K562 (cell line): Measurements from ENCODE around the gene PITPNM3. TPM values are rescaled to one million over a fixed set of nuclear protein-coding genes. Genes with fewer than 3 reads are reported as not detected.

Source experiments
- ATAC-seq: fragments of 200-7000 bp; cut with Tn5 transposase; 3 replicates; pipeline ENCODE4 v1.9.1; 2020; ENCODE audit warnings: moderate library complexity
- BruUV-seq: library from RNA; stranded (reverse); fragments of 400-500 nt; replicated peaks from 2 replicates; lab custom pipeline; 2021; lab: Mats Ljungman, UMichigan
- CTCF ChIA-PET: fragments of 300-600 bp; formaldehyde crosslinking; extraction: SDS; loops from one replicate; lab custom pipeline; 2021; ENCODE audit warnings: low intra/inter-chr PET ratio; lab: Yijun Ruan, JAX
- POLR2A ChIA-PET: fragments of 300-600, 350-650 bp; sonication (Branson Sonifier 250); formaldehyde crosslinking; extraction: SDS; loops from one replicate; lab custom pipeline; 2021; ENCODE audit warnings: antibody characterized with exemption, inconsistent platforms; lab: Yijun Ruan, JAX
- DNase-seq, 4 experiments: peaks; one replicate each; pipeline versions ENCODE4 v3.0.0 to v3.0.0-alpha.2; 2011 to 2018; ENCODE audit warnings: low spot score in 3 of 4, mixed read lengths in 3 of 4; ENCODE audit errors: extremely low read depth in 1 of 4
- FAIRE-seq: peaks from 2 replicates; lab custom pipeline; 2011; peaks lifted over from hg19 to GRCh38; lab: Jason Lieb, UNC
- H2AFZ ChIP-seq: 2 replicates; pipeline ENCODE4 v1.6.0; 2011; ENCODE audit warnings: low read depth, low read length, control low read depth, inconsistent platforms
- H3K27ac ChIP-seq: fragments of 200-600 bp; 3 replicates; pipeline ENCODE4 v1.8.0; 2011; ENCODE audit warnings: low read depth, mild to moderate bottlenecking, control low read depth, inconsistent platforms, low read length, moderate library complexity, mixed read lengths; ENCODE audit errors: extremely low read depth
- H3K27me3 ChIP-seq, 2 experiments: fragments of 300-600 bp in 1 of 2; 2 replicates in 1 of 2; 3 replicates in 1 of 2; pipeline versions ENCODE4 v1.6.0 to v1.8.0; 2011; ENCODE audit warnings: inconsistent platforms in 2 of 2, low read length in 2 of 2, mild to moderate bottlenecking in 1 of 2, mixed read lengths in 1 of 2, moderate library complexity in 1 of 2; ENCODE audit not compliant: control insufficient read depth in 2 of 2, insufficient read depth in 2 of 2
- H3K36me3 ChIP-seq: fragments of 300-600 bp; 3 replicates; pipeline ENCODE4 v1.8.0; 2011; ENCODE audit warnings: mild to moderate bottlenecking, low read length, inconsistent platforms; ENCODE audit not compliant: control insufficient read depth, insufficient read depth
- H3K4me1 ChIP-seq, 2 experiments: fragments of 200-600 bp in 1 of 2; replicated peaks in 1 of 2; 2 replicates in 1 of 2; 3 replicates in 1 of 2; pipeline versions ENCODE4 v1.5.1 to v1.8.0; 2011; ENCODE audit warnings: inconsistent platforms in 2 of 2, low read length in 2 of 2, mild to moderate bottlenecking in 1 of 2, mixed read lengths in 1 of 2, moderate library complexity in 1 of 2; ENCODE audit not compliant: control insufficient read depth in 2 of 2, insufficient read depth in 2 of 2
- H3K4me2 ChIP-seq: 2 replicates; pipeline ENCODE4 v1.6.1; 2011; ENCODE audit warnings: low read length, control low read depth, inconsistent platforms, mixed read lengths; ENCODE audit not compliant: insufficient read depth
- H3K4me3 ChIP-seq: fragments of 200-600 bp; sonication (generic), shearing (Covaris generic); 2 replicates; pipeline ENCODE4 v1.5.1; 2016; ENCODE audit warnings: control low read depth, inconsistent platforms
- H3K79me2 ChIP-seq: fragments of 200-600 bp; 3 replicates; pipeline ENCODE4 v1.8.0; 2011; ENCODE audit warnings: low read length, inconsistent platforms; ENCODE audit not compliant: control insufficient read depth, insufficient read depth
- H3K9ac ChIP-seq, 2 experiments: 2 replicates each; pipeline versions ENCODE4 v1.6.0 to v1.6.1; 2011; ENCODE audit warnings: low read depth in 2 of 2, low read length in 2 of 2, control low read depth in 1 of 2, inconsistent platforms in 1 of 2, mild to moderate bottlenecking in 1 of 2, mixed read lengths in 1 of 2; ENCODE audit not compliant: insufficient read depth in 1 of 2
- H3K9me1 ChIP-seq: one replicate; pipeline ENCODE4 v1.6.0; 2011; ENCODE audit warnings: inconsistent platforms, mild to moderate bottlenecking, low read length, moderate library complexity; ENCODE audit not compliant: control insufficient read depth, insufficient read depth
- H3K9me3 ChIP-seq: replicated peaks from 2 replicates; pipeline ENCODE4 v1.5.1; 2011; ENCODE audit warnings: low read depth, low read length, inconsistent platforms; ENCODE audit not compliant: control insufficient read depth, insufficient read depth
- H4K20me1 ChIP-seq: replicated peaks from 2 replicates; pipeline ENCODE4 v1.6.1; 2011; ENCODE audit warnings: low read length, inconsistent platforms, mixed read lengths; ENCODE audit not compliant: control insufficient read depth, insufficient read depth
- GATAD2B ChIP-seq: fragments of 450-650 bp; IDR thresholded peaks from 2 replicates; pipeline ENCODE4 v1.6.1; 2017; ENCODE audit warnings: mild to moderate bottlenecking, borderline replicate concordance
- SMAD1 ChIP-seq: fragments of 150-350 bp; IDR thresholded peaks from 2 replicates; pipeline ENCODE4 v1.6.1; 2014; ENCODE audit warnings: low read length, low read depth; ENCODE audit not compliant: partially characterized antibody
- THRAP3 ChIP-seq: fragments of 450-650 bp; IDR thresholded peaks from 2 replicates; pipeline ENCODE4 v1.6.1; 2016; ENCODE audit warnings: mild to moderate bottlenecking, inconsistent platforms, borderline replicate concordance
- ZSCAN32 ChIP-seq: fragments of 450-650 bp; formaldehyde crosslinking; IDR thresholded peaks from 2 replicates; pipeline ENCODE4 v1.4.0; 2020; ENCODE audit warnings: mild to moderate bottlenecking, moderate library complexity
- WGBS: fragments of 100-300 bp; shearing (Covaris generic); methylation state at CpG from one replicate; pipeline ENCODE4 v1.1.6; 2016; ENCODE audit warnings: low coverage, mixed read lengths; ENCODE audit not compliant: insufficient coverage; ENCODE audit errors: missing lambda C conversion rate; 5-methylcytosine and 5-hydroxymethylcytosine counted together
- in situ Hi-C: fragments of 300-500 bp; cut with MboI; formaldehyde crosslinking; loops from 4 replicates; pipeline ENCODE4 v1.15.0; 2018; ENCODE audit warnings: inconsistent platforms, mixed read lengths
- intact Hi-C: fragments of 100-400 bp; cut with micrococcal nuclease; formaldehyde crosslinking; loops from 2 replicates; pipeline ENCODE4 v1.14.2; 2022
- polyA plus RNA-seq, 8 experiments: library from polyadenylated mRNA; depleted of rRNA in 4 of 8; stranded (reverse) in 5 of 8; unstranded in 3 of 8; fragments of >200 nt; fragmentation: Nextera tagmentation in 2 of 8; fragmentation: Illumina TruSeq in 1 of 8; extraction: Ambion mirVana in 2 of 8; extraction: Trizol in 1 of 8; gene quantifications; 2 replicates each; pipeline versions ENCODE4 v1.2.1 to v1.2.3, GENCODE V29; 2011 to 2014; ENCODE audit warnings: inconsistent platforms in 1 of 8, missing spikeins in 1 of 8
- total RNA-seq, 7 experiments: library from RNA; depleted of rRNA in 6 of 7; stranded (reverse); fragments of >200 nt in 6 of 7; fragmentation: Illumina TruSeq in 2 of 7; extraction: Trizol in 2 of 7; gene quantifications; 2 replicates each; pipeline versions ENCODE4 v1.2.1 to v1.2.3, GENCODE V29; 2011 to 2021; ENCODE audit warnings: low replicate concordance in 1 of 7
- TF ChIP-seq, protein P1 (sequence below): fragments of 450-650 bp; formaldehyde crosslinking; IDR thresholded peaks from 2 replicates; pipeline ENCODE4 v1.4.0; 2020; ENCODE audit warnings: mild to moderate bottlenecking, moderate library complexity
- TF ChIP-seq, protein P2 (sequence below): IDR thresholded peaks from 2 replicates; pipeline ENCODE4 v1.6.1; 2011; ENCODE audit not compliant: insufficient read length; ENCODE audit errors: extremely low read depth

Gene PITPNM3
- total and polyA plus RNA-seq, 9 of the 15 experiments (the other 6 are each of a cell fraction or from before 2014, with no cell fraction given): 0.14 to 0.38 (median 0.22) TPM; not detected in 2

GRCh38 chr17:6477831-6478383 is 78.4 kb downstream of the PITPNM3 start:
- in situ Hi-C loops: no loop called here
- FAIRE-seq: no peak

DNA sequence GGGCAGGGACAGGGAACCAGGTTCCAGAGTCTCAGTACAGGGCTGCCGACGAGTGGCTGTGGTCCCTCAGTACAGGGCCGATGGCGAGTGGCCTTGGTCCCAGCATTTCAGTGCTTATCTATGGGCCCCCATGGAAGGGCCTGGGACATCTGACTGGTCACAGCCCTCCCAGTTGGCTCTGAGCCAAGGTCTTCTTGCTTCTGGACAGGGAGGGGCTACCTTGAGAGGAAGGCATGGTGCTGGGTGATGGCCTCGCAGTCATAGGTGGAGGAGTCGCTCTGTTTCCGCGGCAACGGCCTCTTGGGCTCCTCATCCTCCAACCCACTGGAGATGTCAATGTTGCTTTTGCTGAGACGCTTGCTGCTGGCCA is 79.6 kb downstream of the PITPNM3 start:
- H3K27me3 ChIP-seq: peaks cover 0 to 6% of the 10 kb centered on the region in 2 experiments; a peak in 1 of 5 replicates
- no peak overlapping the region for H3K4me3 ChIP-seq
- intact Hi-C loops (no loop called here), in situ Hi-C loops (no loop called here)
- H3K9ac ChIP-seq: no peak overlapping the region
- no peaks in the 10 kb centered on the region for H3K79me2 ChIP-seq
- H3K9me1 ChIP-seq: no peaks in the 10 kb centered on the region
- ChIA-PET CTCF (no interaction called here), POLR2A (no interaction called here)
- no peaks in the 10 kb centered on the region for H3K36me3 ChIP-seq
- peaks cover 4 to 8% of the 10 kb centered on the region in 2 experiments; a peak in 3 of 5 replicates for H3K4me1 ChIP-seq
- FAIRE-seq (no peak), ATAC-seq (peak; percentile 80), DNase-seq (peak; percentile 70 to 80 (median 73))
- no peak overlapping the region for H3K27ac ChIP-seq
- peak overlapping the region; percentile 43; the same call in 1 of the 2 replicates for H3K4me2 ChIP-seq
- 0 out of 2 replicates have a peak, but pooled peaks cover 7% of the 10 kb centered on the region for H4K20me1 ChIP-seq
- BruUV-seq: no TSS peak
- H2AFZ ChIP-seq: no peak overlapping the region
- no peaks in the 10 kb centered on the region for H3K9me3 ChIP-seq
- 10% methylated on average over 5 of the region's 10 CpGs for WGBS
- TF ChIP-seq, protein P1, sequence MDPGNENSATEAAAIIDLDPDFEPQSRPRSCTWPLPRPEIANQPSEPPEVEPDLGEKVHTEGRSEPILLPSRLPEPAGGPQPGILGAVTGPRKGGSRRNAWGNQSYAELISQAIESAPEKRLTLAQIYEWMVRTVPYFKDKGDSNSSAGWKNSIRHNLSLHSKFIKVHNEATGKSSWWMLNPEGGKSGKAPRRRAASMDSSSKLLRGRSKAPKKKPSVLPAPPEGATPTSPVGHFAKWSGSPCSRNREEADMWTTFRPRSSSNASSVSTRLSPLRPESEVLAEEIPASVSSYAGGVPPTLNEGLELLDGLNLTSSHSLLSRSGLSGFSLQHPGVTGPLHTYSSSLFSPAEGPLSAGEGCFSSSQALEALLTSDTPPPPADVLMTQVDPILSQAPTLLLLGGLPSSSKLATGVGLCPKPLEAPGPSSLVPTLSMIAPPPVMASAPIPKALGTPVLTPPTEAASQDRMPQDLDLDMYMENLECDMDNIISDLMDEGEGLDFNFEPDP (CRISPR knock-in tag): no peak
- TF ChIP-seq GATAD2B (no peak), SMAD1 (peak; percentile 74), THRAP3 (no peak)

More at GRCh38 chr17:6477831-6478383, 78.4 kb downstream of the PITPNM3 start:
- 0 out of 2 replicates have a peak, but pooled peaks cover 7% of the 10 kb centered on the region for H4K20me1 ChIP-seq
- no peaks in the 10 kb centered on the region for H3K9me3 ChIP-seq
- intact Hi-C loops: no loop called here
- ChIA-PET CTCF (no interaction called here), POLR2A (interaction anchor here (0.6 kb wide), 1 partner anchor 16 kb away, joined by 4 read pairs; no protein-coding TSS in a partner anchor)
- H3K4me3 ChIP-seq: no peak overlapping the region
- TF ChIP-seq ZSCAN32 (CRISPR knock-in tag): no peak
- TF ChIP-seq, protein P2, sequence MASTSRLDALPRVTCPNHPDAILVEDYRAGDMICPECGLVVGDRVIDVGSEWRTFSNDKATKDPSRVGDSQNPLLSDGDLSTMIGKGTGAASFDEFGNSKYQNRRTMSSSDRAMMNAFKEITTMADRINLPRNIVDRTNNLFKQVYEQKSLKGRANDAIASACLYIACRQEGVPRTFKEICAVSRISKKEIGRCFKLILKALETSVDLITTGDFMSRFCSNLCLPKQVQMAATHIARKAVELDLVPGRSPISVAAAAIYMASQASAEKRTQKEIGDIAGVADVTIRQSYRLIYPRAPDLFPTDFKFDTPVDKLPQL: no peak
- H3K4me1 ChIP-seq: peaks cover 4 to 8% of the 10 kb centered on the region in 2 experiments; a peak in 3 of 5 replicates
- H3K27me3 ChIP-seq: peaks cover 0 to 6% of the 10 kb centered on the region in 2 experiments; a peak in 1 of 5 replicates
- no peak overlapping the region for H2AFZ ChIP-seq
- H3K27ac ChIP-seq: no peak overlapping the region
- BruUV-seq: no TSS peak
- H3K9me1 ChIP-seq: no peaks in the 10 kb centered on the region
- no peak overlapping the region for H3K4me2 ChIP-seq
- no peak for DNase-seq
- no peak for ATAC-seq
- 52% methylated on average over 5 of the region's 14 CpGs for WGBS
- no peaks in the 10 kb centered on the region for H3K36me3 ChIP-seq
- no peak overlapping the region for H3K9ac ChIP-seq
- H3K79me2 ChIP-seq: no peaks in the 10 kb centered on the region
